Measurements from ENCODE around the gene TTI1.
"Not testable (repeated sequence)": the region's sequence is repeated elsewhere in the genome, so short reads cannot be mapped to it uniquely, and the experiment has no call there.

Gene TTI1

GRCh38 chr20:37986873-37987601 is 46.2 kb downstream of the TTI1 start:
- no peak for DNase-seq

GRCh38 chr20:37986044-37986858 is 47.0 kb downstream of the TTI1 start:
- DNase-seq, result no peak

- no peak for DNase-seq
Measured at GRCh38 chr20:37984018-37984785, 49.1 kb downstream of the TTI1 start.

- DNase-seq, result no peak
Measured at GRCh38 chr20:37983286-37983685, 50.0 kb downstream of the TTI1 start.

GRCh38 chr20:37981568-37981967 is 51.7 kb downstream of the TTI1 start:
- no peak for DNase-seq

GRCh38 chr20:37980876-37981275 is 52.4 kb downstream of the TTI1 start:
- no peak for DNase-seq

- no peak for DNase-seq
Measured at GRCh38 chr20:37980383-37980782, 52.9 kb downstream of the TTI1 start.

GRCh38 chr20:37979021-37979985 is 54.0 kb downstream of the TTI1 start:
- no peak for DNase-seq

- no peak for DNase-seq
Measured at GRCh38 chr20:37977786-37978185, 55.5 kb downstream of the TTI1 start.

- DNase-seq, result no peak
Measured at GRCh38 chr20:37977338-37977737, 55.9 kb downstream of the TTI1 start.

GRCh38 chr20:37976887-37977286 is 56.4 kb downstream of the TTI1 start:
- DNase-seq, result no peak

GRCh38 chr20:37973059-37973910 is 60.0 kb downstream of the TTI1 start:
- DNase-seq, result no peak

GRCh38 chr20:37972256-37973058 is 60.8 kb downstream of the TTI1 start:
- DNase-seq, result no peak

- DNase-seq, result no peak
Measured at GRCh38 chr20:37971561-37972127, 61.6 kb downstream of the TTI1 start.

GRCh38 chr20:37970856-37971245 is 62.4 kb downstream of the TTI1 start:
- no peak for DNase-seq

GRCh38 chr20:37969949-37970855 is 63.1 kb downstream of the TTI1 start:
- no peak for DNase-seq

- no peak for DNase-seq
Measured at GRCh38 chr20:37968841-37969401, 64.3 kb downstream of the TTI1 start.

GRCh38 chr20:37963483-37963882 is 69.8 kb downstream of the TTI1 start:
- not testable (repeated sequence) for DNase-seq

GRCh38 chr20:37961066-37961465 is 72.2 kb downstream of the TTI1 start:
- DNase-seq, result no peak

Data from activated naive CD4-positive, alpha-beta T cell (primary cell).